PC-9 (cell line): ENCODE data around the gene SLC10A1.

Source experiments
- EZH2 ChIP-seq: fragments of 200-600 bp; sonication (generic); IDR thresholded peaks from 2 replicates; pipeline ENCODE4 v1.8.0; 2017; ENCODE audit warnings: antibody characterized with exemption, low read depth
- TF ChIP-seq, protein P1 (sequence below): fragments of 200-600 bp; sonication (generic); conservative IDR thresholded peaks from 2 replicates; pipeline ENCODE4 v1.6.1; 2017; ENCODE audit warnings: mixed run types, antibody characterized with exemption, mild to moderate bottlenecking, moderate library complexity

DNA sequence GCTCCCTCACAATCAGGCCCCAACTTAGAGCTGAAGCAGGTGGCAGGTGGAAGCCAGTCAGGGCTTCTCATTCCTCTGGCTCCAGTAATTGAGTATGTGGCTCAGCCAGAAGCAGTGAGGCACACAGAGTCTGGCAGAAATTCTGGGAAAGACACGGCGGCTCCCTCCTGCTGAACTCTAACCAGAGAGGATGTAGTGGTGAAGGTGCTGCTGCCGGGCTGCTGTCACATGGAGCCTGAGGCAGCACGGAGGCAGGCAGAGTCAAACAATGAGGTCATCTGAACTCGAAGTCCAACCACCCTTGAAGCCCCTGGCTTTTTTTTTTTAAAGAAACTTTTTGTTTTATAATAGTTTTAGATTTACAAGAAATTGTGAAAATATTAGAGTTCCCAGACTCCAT, 48.7 kb upstream of the SLC10A1 start:
- TF ChIP-seq, protein P1, sequence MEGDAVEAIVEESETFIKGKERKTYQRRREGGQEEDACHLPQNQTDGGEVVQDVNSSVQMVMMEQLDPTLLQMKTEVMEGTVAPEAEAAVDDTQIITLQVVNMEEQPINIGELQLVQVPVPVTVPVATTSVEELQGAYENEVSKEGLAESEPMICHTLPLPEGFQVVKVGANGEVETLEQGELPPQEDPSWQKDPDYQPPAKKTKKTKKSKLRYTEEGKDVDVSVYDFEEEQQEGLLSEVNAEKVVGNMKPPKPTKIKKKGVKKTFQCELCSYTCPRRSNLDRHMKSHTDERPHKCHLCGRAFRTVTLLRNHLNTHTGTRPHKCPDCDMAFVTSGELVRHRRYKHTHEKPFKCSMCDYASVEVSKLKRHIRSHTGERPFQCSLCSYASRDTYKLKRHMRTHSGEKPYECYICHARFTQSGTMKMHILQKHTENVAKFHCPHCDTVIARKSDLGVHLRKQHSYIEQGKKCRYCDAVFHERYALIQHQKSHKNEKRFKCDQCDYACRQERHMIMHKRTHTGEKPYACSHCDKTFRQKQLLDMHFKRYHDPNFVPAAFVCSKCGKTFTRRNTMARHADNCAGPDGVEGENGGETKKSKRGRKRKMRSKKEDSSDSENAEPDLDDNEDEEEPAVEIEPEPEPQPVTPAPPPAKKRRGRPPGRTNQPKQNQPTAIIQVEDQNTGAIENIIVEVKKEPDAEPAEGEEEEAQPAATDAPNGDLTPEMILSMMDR, result no peak
- no peak for TF ChIP-seq EZH2
